H9 (cell line): ENCODE results near the gene RAB33B. TPM values are rescaled to one million over a fixed set of nuclear protein-coding genes. Genes with fewer than 3 reads are reported as not detected.

Experiments used
- DNase-seq: peaks from one replicate; pipeline ENCODE4 v3.0.0-alpha.2; 2017
- H2AFZ ChIP-seq: one replicate; pipeline ENCODE4 v1.6.1; 2013; ENCODE audit warnings: mild to moderate bottlenecking, low read length, control low read depth, moderate library complexity
- H2AK5ac ChIP-seq: 2 replicates; pipeline ENCODE4 v1.6.1; 2013; ENCODE audit warnings: low read length, control low read depth, mixed read lengths; ENCODE audit not compliant: insufficient read length
- H2BK120ac ChIP-seq: one replicate; pipeline ENCODE4 v1.6.1; 2013; ENCODE audit warnings: low read depth, mild to moderate bottlenecking, low read length, control low read depth, inconsistent platforms; ENCODE audit not compliant: poor library complexity, severe bottlenecking
- H2BK12ac ChIP-seq: 2 replicates; pipeline ENCODE4 v1.6.1; 2013; ENCODE audit warnings: low read length, control low read depth, mixed read lengths, low read depth; ENCODE audit not compliant: insufficient read length
- H2BK15ac ChIP-seq: 2 replicates; pipeline ENCODE4 v1.6.1; 2013; ENCODE audit warnings: low read depth, low read length, control low read depth
- H2BK20ac ChIP-seq: one replicate; pipeline ENCODE4 v1.6.1; 2013; ENCODE audit warnings: low read depth, mild to moderate bottlenecking, low read length, control low read depth, inconsistent platforms; ENCODE audit not compliant: poor library complexity, severe bottlenecking
- H2BK5ac ChIP-seq: 2 replicates; pipeline ENCODE4 v1.6.1; 2013; ENCODE audit warnings: low read length, control low read depth, mixed read lengths; ENCODE audit not compliant: insufficient read length
- H3K14ac ChIP-seq: 2 replicates; pipeline ENCODE4 v1.6.1; 2013; ENCODE audit warnings: low read length, control low read depth; ENCODE audit not compliant: insufficient read depth
- H3K18ac ChIP-seq: 2 replicates; pipeline ENCODE4 v1.6.1; 2013; ENCODE audit warnings: low read depth, mild to moderate bottlenecking, mixed read lengths, low read length, control low read depth; ENCODE audit not compliant: insufficient read length
- H3K23ac ChIP-seq: 2 replicates; pipeline ENCODE4 v1.6.1; 2013; ENCODE audit warnings: low read length, control low read depth, mixed read lengths, low read depth; ENCODE audit not compliant: insufficient read length
- H3K23me2 ChIP-seq: 2 replicates; pipeline ENCODE4 v1.6.1; 2013; ENCODE audit warnings: low read depth, mild to moderate bottlenecking, mixed read lengths, low read length, control low read depth; ENCODE audit not compliant: insufficient read length, poor library complexity, severe bottlenecking
- H3K27ac ChIP-seq: 2 replicates; pipeline ENCODE4 v1.5.1; 2013; ENCODE audit warnings: low read length, control low read depth, mixed read lengths, low read depth; ENCODE audit not compliant: insufficient read length
- H3K27me3 ChIP-seq: 2 replicates; pipeline ENCODE4 v1.6.1; 2013; ENCODE audit warnings: low read length, control low read depth, inconsistent platforms; ENCODE audit not compliant: insufficient read depth
- H3K4ac ChIP-seq: 2 replicates; pipeline ENCODE4 v1.6.1; 2013; ENCODE audit warnings: low read depth, mild to moderate bottlenecking, control low read depth, inconsistent platforms, low read length, moderate library complexity
- H3K4me1 ChIP-seq: 2 replicates; pipeline ENCODE4 v1.6.1; 2013; ENCODE audit warnings: low read length, control low read depth, inconsistent platforms; ENCODE audit not compliant: insufficient read depth
- H3K4me2 ChIP-seq: 2 replicates; pipeline ENCODE4 v1.6.1; 2013; ENCODE audit warnings: low read length, control low read depth, mixed read lengths; ENCODE audit not compliant: insufficient read length, insufficient read depth
- H3K56ac ChIP-seq: 2 replicates; pipeline ENCODE4 v1.6.1; 2013; ENCODE audit warnings: low read depth, mild to moderate bottlenecking, mixed read lengths, low read length, control low read depth; ENCODE audit not compliant: insufficient read length
- H3K79me1 ChIP-seq: 2 replicates; pipeline ENCODE4 v1.6.1; 2013; ENCODE audit warnings: low read depth, mild to moderate bottlenecking, moderate library complexity, low read length, control low read depth, inconsistent platforms; ENCODE audit not compliant: insufficient read depth, poor library complexity, severe bottlenecking
- H3K79me2 ChIP-seq: 2 replicates; pipeline ENCODE4 v1.6.1; 2013; ENCODE audit warnings: low read length, control low read depth, inconsistent platforms; ENCODE audit not compliant: insufficient read depth
- H3K9ac ChIP-seq: 2 replicates; pipeline ENCODE4 v1.6.1; 2013; ENCODE audit warnings: low read length, control low read depth, mixed read lengths; ENCODE audit not compliant: insufficient read length; ENCODE audit errors: extremely low read depth
- H3K9me3 ChIP-seq: one replicate; pipeline ENCODE4 v1.6.1; 2013; ENCODE audit warnings: low read depth, low read length, inconsistent platforms; ENCODE audit not compliant: control insufficient read depth
- H3T11ph ChIP-seq: one replicate; pipeline ENCODE4 v1.6.1; 2013; ENCODE audit warnings: mild to moderate bottlenecking, low read length, control low read depth, inconsistent platforms
- H4K20me1 ChIP-seq: one replicate; pipeline ENCODE4 v1.6.1; 2013; ENCODE audit not compliant: control insufficient read depth, insufficient read length, insufficient read depth
- H4K5ac ChIP-seq: 2 replicates; pipeline ENCODE4 v1.6.1; 2013; ENCODE audit warnings: low read depth, mild to moderate bottlenecking, mixed read lengths, low read length, control low read depth; ENCODE audit not compliant: insufficient read length
- H4K8ac ChIP-seq: replicated peaks from 2 replicates; pipeline ENCODE4 v1.6.1; 2013; ENCODE audit warnings: low read length, control low read depth, mixed read lengths, low read depth; ENCODE audit not compliant: insufficient read length
- H4K91ac ChIP-seq: 2 replicates; pipeline ENCODE4 v1.6.1; 2013; ENCODE audit warnings: low read depth, mild to moderate bottlenecking, moderate library complexity, mixed read lengths, low read length, control low read depth; ENCODE audit not compliant: insufficient read length
- H3K27ac Mint-ChIP-seq, 3 experiments: 2 replicates in 2 of 3; 3 replicates in 1 of 3; pipeline ENCODE4 v1.8.0; 2020 to 2021; ENCODE audit warnings: mixed read lengths in 3 of 3, mild to moderate bottlenecking in 1 of 3, moderate library complexity in 1 of 3
- H3K27me3 Mint-ChIP-seq: 2 replicates; pipeline ENCODE4 v1.8.0; 2021; ENCODE audit warnings: low read depth, mild to moderate bottlenecking, moderate library complexity, mixed read lengths
- H3K36me3 Mint-ChIP-seq, 3 experiments: 2 replicates in 2 of 3; 3 replicates in 1 of 3; pipeline ENCODE4 v1.8.0; 2020 to 2021; ENCODE audit warnings: low read depth in 3 of 3, mixed read lengths in 3 of 3; ENCODE audit not compliant: insufficient read depth in 1 of 3
- H3K4me1 Mint-ChIP-seq, 2 experiments: 2 replicates each; pipeline ENCODE4 v1.8.0; 2020; ENCODE audit warnings: mixed read lengths in 2 of 2
- H3K4me3 Mint-ChIP-seq, 2 experiments: 2 replicates in 1 of 2; 3 replicates in 1 of 2; pipeline ENCODE4 v1.8.0; 2020 to 2021; ENCODE audit warnings: mild to moderate bottlenecking in 2 of 2, mixed read lengths in 2 of 2, moderate library complexity in 1 of 2
- H3K9me3 Mint-ChIP-seq, 2 experiments: 2 replicates in 1 of 2; 3 replicates in 1 of 2; pipeline ENCODE4 v1.8.0; 2020; ENCODE audit warnings: mild to moderate bottlenecking in 2 of 2, mixed read lengths in 2 of 2, moderate library complexity in 1 of 2
- CTCF ChIP-seq: fragments of 200-600 bp; sonication (generic); conservative IDR thresholded peaks from 3 replicates; pipeline ENCODE4 v1.8.0; 2021; ENCODE audit warnings: antibody characterized with exemption, mild to moderate bottlenecking
- WGBS: extraction: QIAGEN DNeasy Blood & Tissue Kit; methylation state at CpG from one replicate; pipeline ENCODE4 v1.1.7; 2013; ENCODE audit warnings: missing lambda C conversion rate, low lambda C conversion rate, mixed read lengths; ENCODE audit not compliant: insufficient read length; ENCODE audit errors: extremely low coverage; 5-methylcytosine and 5-hydroxymethylcytosine counted together
- total RNA-seq: library from RNA; stranded (reverse); gene quantifications from 2 replicates; pipeline ENCODE4 v1.2.1, GENCODE V29; 2021

The RAB33B gene
- total RNA-seq, 1 experiment from 2014 or later: 7.7 TPM

- Histone ChIP-seq H3K79me1 (no peaks in the 10 kb centered on the region), H3K56ac (no peak overlapping the region), H4K8ac (no peak overlapping the region), H3K4me1 (no peaks in the 10 kb centered on the region; the same call in 1 of the 2 replicates), H3K4me2 (no peak overlapping the region), H3K23me2 (no peaks in the 10 kb centered on the region), H3K27me3 (no peaks in the 10 kb centered on the region), H3K4ac (no peak overlapping the region), H4K91ac (no peak overlapping the region), H2BK15ac (no peak overlapping the region), H2AK5ac (no peak overlapping the region), H3K79me2 (no peaks in the 10 kb centered on the region), H2BK20ac (no peak overlapping the region), H3K27ac (no peak overlapping the region), H2BK5ac (no peak overlapping the region), H4K20me1 (no peaks in the 10 kb centered on the region), H3K14ac (no peak overlapping the region), H3K18ac (no peak overlapping the region), H3K9me3 (no peaks in the 10 kb centered on the region), H2BK12ac (no peak overlapping the region), H3T11ph (no peak overlapping the region), H3K23ac (no peak overlapping the region), H2AFZ (no peak overlapping the region), H2BK120ac (no peak overlapping the region), H3K9ac (no peak overlapping the region), H4K5ac (no peak overlapping the region)
- H3K36me3 Mint-ChIP-seq: no peaks in the 10 kb centered on the region
- H3K27ac Mint-ChIP-seq: no peak overlapping the region; a peak in 1 of 7 replicates
- WGBS: no CpG with 5 or more reads among the region's 9 CpGs
- H3K9me3 Mint-ChIP-seq: no peaks in the 10 kb centered on the region
- DNase-seq: no peak
- H3K27me3 Mint-ChIP-seq: no peaks in the 10 kb centered on the region; the same call in none of the 2 replicates
- H3K4me1 Mint-ChIP-seq: peaks cover 17 to 25% of the 10 kb centered on the region in 2 experiments
- no peak for TF ChIP-seq CTCF
- no peak overlapping the region for H3K4me3 Mint-ChIP-seq
Observed at GRCh38 chr4:139506774-139507173, 52.9 kb downstream of the RAB33B start.
